CD4-positive, alpha-beta T cell (primary cell): Measurements from ENCODE around the gene LMX1B. TPM values are rescaled to one million over a fixed set of nuclear protein-coding genes. Genes with fewer than 3 reads are reported as not detected.

ENCODE experiments used
- ATAC-seq: fragments of 200-7000 bp; cut with Tn5 transposase; one replicate; pipeline ENCODE4 v1.10.0; 2022; ENCODE audit warnings: mild to moderate bottlenecking; ENCODE audit not compliant: poor library complexity
- CTCF ChIA-PET: fragments of 350-600 bp; sonication (Branson Sonifier 250); formaldehyde crosslinking; loops from one replicate; lab custom pipeline; 2021; ENCODE audit warnings: antibody characterized with exemption, inconsistent platforms; lab: Charles Lee
- POLR2A ChIA-PET: fragments of 350-600 bp; sonication (Branson Sonifier 250); formaldehyde crosslinking; loops from one replicate; lab custom pipeline; 2021; ENCODE audit warnings: antibody characterized with exemption, inconsistent platforms; lab: Charles Lee
- DNase-seq, 14 experiments: peaks; one replicate each; pipeline ENCODE4 v3.0.0-alpha.2; 2013 to 2020; ENCODE audit warnings: mixed read lengths in 2 of 14
- H3K27ac ChIP-seq, 2 donors: one replicate each; pipeline versions ENCODE4 v1.5.1 to v1.7.0; 2013; ENCODE audit warnings: low read length in 2 of 2, low read depth in 1 of 2, mild to moderate bottlenecking in 1 of 2
- H3K27me3 ChIP-seq, 2 experiments: 1 replicate in 1 of 2; 2 replicates in 1 of 2; pipeline versions ENCODE4 v1.6.1 to v1.7.0; 2013; ENCODE audit warnings: low read length in 2 of 2, control low read depth in 1 of 2, mild to moderate bottlenecking in 1 of 2, moderate library complexity in 1 of 2; ENCODE audit not compliant: insufficient read depth in 2 of 2, control insufficient read depth in 1 of 2
- H3K36me3 ChIP-seq: one replicate; pipeline ENCODE4 v1.6.1; 2013; ENCODE audit warnings: low read length, control low read depth; ENCODE audit not compliant: insufficient read depth
- H3K4me1 ChIP-seq: one replicate; pipeline ENCODE4 v1.6.1; 2013; ENCODE audit warnings: low read length, control low read depth; ENCODE audit not compliant: insufficient read depth
- H3K4me3 ChIP-seq: one replicate; pipeline ENCODE4 v1.5.1; 2013; ENCODE audit warnings: mild to moderate bottlenecking, low read length, moderate library complexity
- H3K9me3 ChIP-seq, 2 experiments: 1 replicate in 1 of 2; 2 replicates in 1 of 2; pipeline versions ENCODE4 v1.6.1 to v1.7.0; 2013; ENCODE audit warnings: low read length in 2 of 2, mild to moderate bottlenecking in 2 of 2, control low read depth in 1 of 2, moderate library complexity in 1 of 2; ENCODE audit not compliant: control insufficient read depth in 1 of 2, insufficient read depth in 1 of 2
- H3K27ac Mint-ChIP-seq: one replicate; pipeline ENCODE4 v1.8.0; 2020; ENCODE audit warnings: mixed read lengths
- H3K27me3 Mint-ChIP-seq: one replicate; pipeline ENCODE4 v1.8.0; 2021; ENCODE audit warnings: mixed read lengths
- H3K36me3 Mint-ChIP-seq: one replicate; pipeline ENCODE4 v1.8.0; 2021; ENCODE audit warnings: low read depth, mixed read lengths
- H3K4me1 Mint-ChIP-seq: one replicate; pipeline ENCODE4 v1.8.0; 2021; ENCODE audit warnings: low read depth, mixed read lengths
- H3K4me3 Mint-ChIP-seq: one replicate; pipeline ENCODE4 v1.8.0; 2020; ENCODE audit warnings: mild to moderate bottlenecking, mixed read lengths
- H3K9me3 Mint-ChIP-seq: one replicate; pipeline ENCODE4 v1.8.0; 2020; ENCODE audit warnings: mixed read lengths
- CTCF ChIP-seq: fragments of 200-600 bp; IDR thresholded peaks from one replicate; pipeline ENCODE4 v1.8.0; 2022; ENCODE audit warnings: antibody characterized with exemption, mild to moderate bottlenecking
- intact Hi-C, 2 experiments: fragments of 100-400 bp; cut with DNase I in 1 of 2; cut with micrococcal nuclease in 1 of 2; formaldehyde crosslinking; loops; one replicate each; pipeline versions ENCODE4 v1.15.1 to v1.9.0; 2023 to 2025; cut with DNase I, micrococcal nuclease
- total RNA-seq, 174 experiments: library from RNA in 2 of 174; stranded (reverse) in 2 of 174; gene quantifications; one replicate each; pipeline ENCODE4 v1.2.3 and lab custom pipeline; 2021 to 2026

Gene LMX1B
- total RNA-seq, 2 experiments from 2014 or later: not detected

DNA sequence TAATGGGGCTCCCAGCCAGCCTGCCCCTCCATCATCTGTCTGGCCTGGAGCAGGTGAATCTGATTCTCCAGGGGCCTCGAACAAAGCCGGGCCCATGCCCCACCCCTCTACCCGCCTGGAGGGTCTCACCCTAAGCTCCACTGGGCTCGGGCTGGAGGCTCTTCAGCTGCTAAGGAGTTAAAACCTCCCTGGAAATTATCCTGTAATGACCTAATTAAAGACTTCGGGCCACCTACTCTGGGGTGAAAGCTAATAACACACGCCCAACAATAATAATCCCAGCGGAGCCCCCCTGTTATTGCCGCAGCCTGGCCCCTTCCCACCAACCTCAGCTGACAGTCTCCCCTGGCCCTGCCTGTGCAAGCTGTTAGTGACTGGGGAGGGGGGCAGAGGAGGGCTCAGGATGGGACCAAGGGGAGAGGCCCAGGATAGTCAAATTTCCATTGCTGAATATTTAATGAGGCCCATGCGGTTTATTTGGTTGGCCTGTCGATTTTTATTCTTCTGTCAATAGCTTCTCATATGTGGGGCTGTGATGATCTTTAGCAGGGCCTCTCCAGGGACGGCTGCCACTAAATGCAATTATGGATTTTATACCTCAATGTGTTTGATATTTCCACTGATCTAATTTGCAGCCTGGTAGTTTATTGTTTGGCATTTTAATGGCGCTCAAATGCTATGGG lies 25.7 kb downstream of the LMX1B start:
- H3K36me3 Mint-ChIP-seq: no peaks in the 10 kb centered on the region
- Histone ChIP-seq H3K9me3 (peaks cover 0 to 24% of the 10 kb centered on the region in 2 experiments), H3K36me3 (no peaks in the 10 kb centered on the region), H3K27me3 (peaks cover 35 to 70% of the 10 kb centered on the region in 2 experiments), H3K27ac (no peak overlapping the region), H3K4me3 (no peak overlapping the region), H3K4me1 (peaks cover 8% of the 10 kb centered on the region)
- H3K9me3 Mint-ChIP-seq: no peaks in the 10 kb centered on the region
- no peak for TF ChIP-seq CTCF
- ATAC-seq: no peak
- no peak for DNase-seq
- ChIA-PET POLR2A (no interaction called here), CTCF (no interaction called here)
- H3K27me3 Mint-ChIP-seq: peaks cover 78% of the 10 kb centered on the region
- no peak overlapping the region for H3K27ac Mint-ChIP-seq
- no peaks in the 10 kb centered on the region for H3K4me1 Mint-ChIP-seq
- no peak overlapping the region for H3K4me3 Mint-ChIP-seq
- intact Hi-C loops: no loop called here

- Histone ChIP-seq H3K4me3 (no peak overlapping the region), H3K27ac (no peak overlapping the region), H3K27me3 (peaks cover 44 to 83% of the 10 kb centered on the region in 2 experiments), H3K36me3 (no peaks in the 10 kb centered on the region), H3K9me3 (peaks cover 0 to 24% of the 10 kb centered on the region in 2 experiments), H3K4me1 (peaks cover 8% of the 10 kb centered on the region)
- TF ChIP-seq CTCF: no peak
- no peak for ATAC-seq
- Mint-ChIP-seq H3K9me3 (no peaks in the 10 kb centered on the region), H3K27ac (no peak overlapping the region), H3K4me1 (no peaks in the 10 kb centered on the region), H3K27me3 (peaks cover 84% of the 10 kb centered on the region), H3K36me3 (no peaks in the 10 kb centered on the region), H3K4me3 (no peak overlapping the region)
- DNase-seq: no peak
- intact Hi-C loops: no loop called here
- CTCF ChIA-PET: no interaction called here
- POLR2A ChIA-PET: no interaction called here
These were observed 27.6 kb downstream of the LMX1B start for GRCh38 chr9:126641118-126641851.

DNA sequence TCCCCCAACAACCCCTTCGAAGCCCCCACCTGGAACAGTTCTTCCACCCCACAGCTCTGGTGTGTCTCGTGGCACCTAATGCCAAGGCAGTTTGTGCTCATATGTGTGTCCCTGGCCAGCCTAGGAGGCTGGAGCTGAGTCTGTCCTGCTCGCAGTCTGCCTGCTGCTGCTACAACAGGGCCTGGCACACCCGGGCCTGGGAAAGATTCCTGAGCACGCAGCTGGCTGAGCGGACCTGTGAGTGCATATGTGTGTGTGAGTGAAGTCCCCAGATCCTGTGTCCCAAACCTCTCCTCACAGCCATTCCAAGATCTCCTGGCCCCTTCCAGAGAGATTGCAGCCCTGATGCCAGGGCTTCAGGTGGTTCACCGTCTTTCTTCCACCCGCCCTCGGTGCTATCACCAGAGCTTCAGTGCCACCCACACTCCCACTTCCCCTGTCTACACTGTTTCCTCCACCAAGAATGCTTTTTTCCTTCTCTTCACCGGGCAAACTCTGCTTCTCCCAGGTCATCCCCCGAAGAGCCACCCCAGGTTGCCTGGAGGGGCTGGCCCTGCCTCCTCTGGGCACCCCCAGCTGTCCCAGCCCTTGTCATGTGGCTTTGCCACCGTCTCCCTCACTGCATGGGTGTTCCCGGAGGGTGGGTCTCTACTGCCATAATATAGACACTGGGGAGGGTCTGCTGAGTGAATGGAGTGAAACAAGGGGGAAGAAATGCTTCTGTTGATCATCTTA lies 28.4 kb downstream of the LMX1B start:
- Histone ChIP-seq H3K4me3 (no peak overlapping the region), H3K27me3 (peaks cover 44 to 76% of the 10 kb centered on the region in 2 experiments), H3K9me3 (peaks cover 0 to 20% of the 10 kb centered on the region in 2 experiments), H3K36me3 (no peaks in the 10 kb centered on the region), H3K4me1 (peaks cover 8% of the 10 kb centered on the region), H3K27ac (no peak overlapping the region)
- no peak for DNase-seq
- H3K4me3 Mint-ChIP-seq: no peak overlapping the region
- H3K4me1 Mint-ChIP-seq: no peaks in the 10 kb centered on the region
- H3K27ac Mint-ChIP-seq: no peak overlapping the region
- ChIA-PET CTCF (no interaction called here), POLR2A (no interaction called here)
- TF ChIP-seq CTCF: no peak
- H3K36me3 Mint-ChIP-seq: no peaks in the 10 kb centered on the region
- no peaks in the 10 kb centered on the region for H3K9me3 Mint-ChIP-seq
- intact Hi-C loops: no loop called here
- no peak for ATAC-seq
- peaks cover 84% of the 10 kb centered on the region for H3K27me3 Mint-ChIP-seq
